22Rv1 (cell line): ENCODE results near the gene RALGPS2.

Experiments
- ZFX ChIP-seq: fragments of 450-650 bp; IDR thresholded peaks from 2 replicates; pipeline ENCODE4 v1.6.1; 2017; ENCODE audit warnings: antibody characterized with exemption, borderline replicate concordance
- TF ChIP-seq, protein P1 (sequence below): fragments of 450-650 bp; IDR thresholded peaks from 2 replicates; pipeline ENCODE4 v1.5.1; 2017; ENCODE audit warnings: mild to moderate bottlenecking

DNA sequence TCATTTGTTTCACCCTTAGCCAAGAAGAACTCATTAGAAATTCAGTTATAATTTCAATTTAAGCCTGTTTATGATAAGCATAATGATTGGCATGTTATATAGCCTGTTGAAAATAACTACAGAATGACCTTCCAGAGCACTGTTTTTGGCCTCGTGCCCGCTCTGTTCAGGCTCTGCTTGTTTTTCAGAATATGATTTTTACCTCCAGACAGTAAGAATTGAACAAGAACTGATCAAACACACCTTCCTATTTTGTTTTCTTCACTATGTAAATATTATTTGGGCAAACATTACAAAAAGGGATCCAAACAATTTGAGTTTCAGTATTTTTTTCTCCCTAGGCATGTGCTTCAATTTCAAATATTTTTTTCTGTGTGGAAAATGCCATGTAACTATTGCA, 193.9 kb downstream of the RALGPS2 start:
- TF ChIP-seq, protein P1, sequence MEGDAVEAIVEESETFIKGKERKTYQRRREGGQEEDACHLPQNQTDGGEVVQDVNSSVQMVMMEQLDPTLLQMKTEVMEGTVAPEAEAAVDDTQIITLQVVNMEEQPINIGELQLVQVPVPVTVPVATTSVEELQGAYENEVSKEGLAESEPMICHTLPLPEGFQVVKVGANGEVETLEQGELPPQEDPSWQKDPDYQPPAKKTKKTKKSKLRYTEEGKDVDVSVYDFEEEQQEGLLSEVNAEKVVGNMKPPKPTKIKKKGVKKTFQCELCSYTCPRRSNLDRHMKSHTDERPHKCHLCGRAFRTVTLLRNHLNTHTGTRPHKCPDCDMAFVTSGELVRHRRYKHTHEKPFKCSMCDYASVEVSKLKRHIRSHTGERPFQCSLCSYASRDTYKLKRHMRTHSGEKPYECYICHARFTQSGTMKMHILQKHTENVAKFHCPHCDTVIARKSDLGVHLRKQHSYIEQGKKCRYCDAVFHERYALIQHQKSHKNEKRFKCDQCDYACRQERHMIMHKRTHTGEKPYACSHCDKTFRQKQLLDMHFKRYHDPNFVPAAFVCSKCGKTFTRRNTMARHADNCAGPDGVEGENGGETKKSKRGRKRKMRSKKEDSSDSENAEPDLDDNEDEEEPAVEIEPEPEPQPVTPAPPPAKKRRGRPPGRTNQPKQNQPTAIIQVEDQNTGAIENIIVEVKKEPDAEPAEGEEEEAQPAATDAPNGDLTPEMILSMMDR: no peak
- TF ChIP-seq ZFX: no peak
